Cortex of kidney (tissue), 1 donor: ENCODE data around the gene IL21R.

Experiments
- DNase-seq: peaks from one replicate; lab custom pipeline; 2025; lab: John Stamatoyannopoulos, UW

IL21R gene

DNA sequence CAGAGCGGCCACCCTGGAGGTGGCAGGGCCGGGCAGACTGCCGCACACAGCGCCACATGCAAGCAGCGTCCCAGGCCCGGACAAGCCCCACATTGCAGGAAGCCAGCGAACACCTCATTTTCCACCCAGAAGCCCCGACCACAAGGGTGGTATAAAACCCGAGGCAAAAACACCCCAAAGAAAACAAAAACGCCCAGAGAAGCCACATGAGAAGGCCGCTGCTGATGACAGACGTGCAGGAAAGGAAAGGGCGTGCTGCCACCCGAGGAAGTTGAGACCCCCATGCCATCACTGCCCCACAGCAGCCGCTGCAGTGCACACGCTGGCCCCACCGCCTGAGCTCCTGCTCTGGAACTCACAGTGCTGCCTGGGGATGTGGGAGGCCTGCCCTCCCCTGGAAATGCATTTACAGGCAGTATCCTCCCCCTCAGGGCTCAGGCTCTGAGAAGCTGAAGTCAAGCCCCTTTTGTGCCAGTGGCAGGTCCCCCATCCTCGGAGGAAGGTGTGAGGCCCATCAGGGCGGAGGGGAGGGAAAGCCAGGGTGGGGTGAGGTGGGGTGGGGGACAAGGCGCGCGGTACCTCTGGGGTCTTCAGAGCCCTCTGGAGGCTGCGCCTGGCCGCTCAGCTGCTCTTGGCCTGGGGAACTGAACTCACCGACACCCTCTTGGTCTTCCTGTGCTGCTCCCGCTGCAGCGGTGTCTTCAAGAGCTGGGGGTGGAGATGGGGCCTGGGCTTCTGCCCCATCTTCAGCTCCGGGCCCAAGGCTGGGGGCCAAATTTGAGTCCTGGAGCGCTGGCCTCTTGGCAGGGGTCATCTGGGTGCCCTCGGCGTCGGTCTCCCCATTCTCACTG is 62.0 kb downstream of the IL21R start:
- no peak for DNase-seq

GRCh38 chr16:27464626-27465482 is 62.9 kb downstream of the IL21R start:
- no peak for DNase-seq

DNA sequence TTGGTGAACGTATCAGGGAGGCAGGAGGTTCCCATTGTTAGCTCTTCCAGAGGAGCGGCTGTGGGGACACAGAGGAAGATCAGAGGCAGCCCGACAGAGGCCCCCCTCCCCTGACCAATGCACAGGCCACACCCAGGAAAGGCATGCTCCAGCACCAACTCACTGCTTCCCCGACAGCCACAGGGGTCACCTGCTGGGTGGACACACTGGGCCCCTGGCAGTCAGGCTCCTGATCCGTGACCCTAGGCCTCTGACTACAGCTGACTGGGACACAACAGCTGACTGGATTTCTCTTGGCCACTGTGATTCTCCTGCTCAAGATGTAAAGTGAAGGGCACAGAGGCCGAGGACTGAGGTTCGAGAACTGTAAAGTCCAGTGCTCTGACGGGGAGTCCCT is 63.5 kb downstream of the IL21R start:
- DNase-seq: no peak

DNA sequence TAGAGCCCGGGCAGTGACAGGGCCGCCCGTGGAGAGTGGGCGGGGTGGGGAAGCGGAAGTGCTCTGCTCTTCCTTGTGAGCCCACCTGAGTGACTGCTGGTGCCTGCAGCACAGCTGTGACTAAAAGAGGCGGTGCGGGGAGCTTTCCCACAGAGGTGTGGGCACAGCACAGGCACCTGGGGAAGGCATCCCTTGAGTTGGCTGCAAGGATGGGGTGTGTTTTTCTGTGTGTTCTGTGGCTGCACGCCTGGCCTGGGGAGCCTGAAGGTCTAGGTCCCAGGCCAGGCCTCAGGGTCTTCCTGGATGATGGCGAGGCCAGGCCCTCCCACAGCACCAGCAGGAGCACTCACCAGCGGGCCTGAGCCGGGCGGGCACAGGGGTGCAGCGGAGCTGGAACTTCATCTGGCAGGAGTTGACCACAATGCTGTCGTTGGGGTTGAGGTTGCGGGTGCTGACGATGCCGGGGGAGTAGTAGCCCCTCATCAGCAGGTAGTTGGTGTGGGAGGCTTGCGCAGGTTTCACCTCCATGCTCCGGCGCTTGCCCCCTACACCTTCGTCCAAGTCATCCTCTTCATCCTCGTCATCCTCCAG is 67.1 kb downstream of the IL21R start:
- DNase-seq: no peak

GRCh38 chr16:27470567-27471431 is 68.8 kb downstream of the IL21R start:
- no peak for DNase-seq

DNA sequence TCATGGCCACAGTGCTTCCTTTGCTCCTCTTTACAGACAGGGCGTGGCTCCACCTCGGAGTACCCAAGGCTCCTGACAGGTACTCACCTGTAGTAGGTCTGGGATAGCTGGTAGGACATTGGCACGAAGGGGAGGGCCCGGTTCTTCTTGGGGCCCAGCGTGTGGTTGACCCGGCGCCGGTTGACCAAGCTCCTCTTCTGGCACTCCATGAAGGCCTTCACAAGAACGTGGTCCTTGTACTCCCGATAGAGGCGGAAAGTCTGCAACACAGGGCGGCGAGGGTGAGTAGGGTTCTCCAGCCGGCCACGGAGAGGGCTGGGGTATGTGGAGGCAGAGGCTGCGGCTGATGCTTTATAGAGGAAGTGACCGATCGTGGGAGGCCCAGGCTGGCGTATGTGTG is 69.7 kb downstream of the IL21R start:
- DNase-seq: no peak

DNA sequence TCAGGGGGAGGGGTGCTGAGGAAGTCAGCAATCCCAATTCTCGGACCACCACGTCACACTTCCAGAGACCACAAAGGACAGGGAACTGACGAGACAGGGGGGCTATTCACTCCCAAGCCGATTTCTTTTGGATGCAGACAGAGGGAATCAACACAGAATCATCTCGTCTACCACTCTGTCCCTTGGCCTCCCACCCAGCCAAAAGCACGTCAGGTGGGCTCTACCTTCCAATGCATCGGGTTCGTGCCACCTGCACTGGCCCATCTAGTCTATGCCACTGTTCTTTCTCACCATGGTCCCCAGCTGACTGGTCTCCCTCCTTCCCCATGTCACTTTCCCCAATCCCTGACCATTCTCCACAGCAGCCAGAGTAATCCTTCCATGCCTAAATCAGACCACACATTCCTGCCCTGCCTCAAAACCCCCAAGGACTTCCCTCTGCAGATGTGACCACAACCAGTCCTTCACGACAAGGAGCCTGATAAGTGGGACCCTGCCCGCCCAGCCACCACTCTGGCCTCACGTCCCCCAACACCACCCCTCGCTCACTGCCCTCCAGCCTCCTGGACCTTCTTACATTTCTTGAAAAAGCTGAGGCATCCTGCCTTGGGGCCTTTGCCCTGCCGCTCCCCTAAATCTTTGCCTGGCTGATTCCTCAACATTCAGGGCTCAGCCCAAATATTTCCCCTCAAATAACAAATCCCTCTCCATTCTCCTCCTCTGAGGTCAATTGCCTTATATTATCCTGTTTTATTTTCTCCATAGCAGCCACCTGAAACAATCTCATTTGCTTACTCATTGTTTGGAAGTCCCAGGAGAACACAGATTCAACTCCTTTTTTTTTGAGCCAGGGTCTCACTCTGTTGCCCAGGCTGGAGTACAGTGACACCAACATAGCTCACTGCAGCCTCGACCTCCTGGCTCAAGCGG is 70.4 kb downstream of the IL21R start:
- DNase-seq: no peak

GRCh38 chr16:27473101-27473900 is 71.3 kb downstream of the IL21R start:
- no peak for DNase-seq

DNA sequence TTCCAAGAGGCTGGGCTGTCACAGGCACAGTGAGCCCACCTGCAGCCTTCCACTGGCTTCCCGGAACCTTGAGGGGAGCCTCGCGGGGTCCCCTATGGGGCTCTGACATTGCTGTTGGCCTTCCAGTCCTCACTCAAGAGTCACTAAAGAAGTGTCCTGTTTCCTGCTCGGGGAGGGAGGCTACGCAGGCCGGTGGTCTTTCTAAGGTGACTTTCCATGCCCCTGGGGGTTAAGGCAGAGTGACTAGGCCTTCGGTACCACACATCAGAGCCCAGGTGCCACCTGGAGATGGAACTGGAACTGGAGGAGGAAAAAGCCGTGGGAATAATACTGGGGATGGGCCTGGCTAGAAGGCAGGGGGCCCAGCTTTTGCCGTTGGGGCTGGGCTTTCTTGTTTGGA is 72.1 kb downstream of the IL21R start:
- no peak for DNase-seq

DNA sequence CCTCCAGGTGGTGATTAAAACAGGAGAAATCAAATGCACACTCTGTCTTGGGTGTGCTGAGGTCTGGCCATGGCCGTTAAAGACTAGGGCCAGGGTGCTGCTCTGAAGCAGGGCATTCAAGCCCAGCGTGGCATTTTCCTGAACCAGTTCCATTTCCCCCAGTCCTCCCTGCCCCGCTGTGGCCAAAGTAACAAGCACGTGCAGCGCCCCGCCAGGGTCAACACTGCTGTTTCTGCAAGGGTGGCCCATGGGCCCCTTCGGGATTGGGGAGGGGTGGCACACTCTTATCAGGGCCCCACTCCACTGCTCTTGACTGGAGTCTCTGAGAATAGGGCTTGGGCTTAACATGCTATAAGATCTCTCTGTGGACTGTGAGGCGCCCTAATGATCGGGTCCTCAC is 72.9 kb downstream of the IL21R start:
- DNase-seq: no peak

DNA sequence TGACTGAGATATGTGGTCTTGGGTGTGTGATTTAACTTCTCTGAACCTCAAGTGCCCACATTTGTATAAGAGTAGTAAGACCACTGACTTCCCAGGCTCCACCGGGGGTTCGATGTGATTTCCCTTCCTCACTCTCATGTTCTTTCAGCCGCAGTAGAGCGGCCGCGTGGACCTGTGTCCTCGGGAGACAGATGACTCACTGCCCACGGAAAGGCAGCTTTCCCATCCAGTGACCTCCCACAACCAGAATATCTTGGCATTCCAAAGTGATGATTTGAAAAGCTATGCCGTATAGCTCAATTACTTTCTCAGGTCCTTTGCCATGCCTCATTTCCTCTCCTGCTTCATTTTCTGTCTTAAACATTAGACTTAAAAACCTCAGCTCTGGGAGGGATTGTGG is 73.6 kb downstream of the IL21R start:
- no peak for DNase-seq

DNA sequence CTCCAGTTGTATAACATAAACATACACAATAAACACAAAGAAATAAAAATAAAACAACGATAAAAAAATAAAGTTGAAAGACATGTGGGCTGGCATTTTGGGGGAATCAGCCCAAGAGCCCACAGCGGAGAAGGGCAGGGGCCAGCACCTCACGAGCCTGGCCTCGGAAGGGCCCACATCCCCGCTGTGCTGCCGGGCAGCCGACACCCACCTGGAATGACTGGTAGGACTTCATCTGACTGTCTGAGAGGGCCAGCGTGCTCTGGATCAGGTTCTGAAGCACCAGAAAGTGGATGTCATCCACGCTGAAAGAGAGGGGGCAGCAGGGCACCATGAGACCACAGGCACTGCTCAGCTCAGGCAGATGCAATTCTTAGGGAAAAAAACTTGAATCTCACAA is 74.3 kb downstream of the IL21R start:
- no peak for DNase-seq

GRCh38 chr16:27480761-27481160 is 78.8 kb downstream of the IL21R start:
- DNase-seq: no peak

- no peak for DNase-seq
These were observed 79.4 kb downstream of the IL21R start for GRCh38 chr16:27481282-27481934.

GRCh38 chr16:27482397-27483087 is 80.6 kb downstream of the IL21R start:
- no peak for DNase-seq

- DNase-seq: no peak
These were observed 81.1 kb downstream of the IL21R start for GRCh38 chr16:27483088-27483437.

DNA sequence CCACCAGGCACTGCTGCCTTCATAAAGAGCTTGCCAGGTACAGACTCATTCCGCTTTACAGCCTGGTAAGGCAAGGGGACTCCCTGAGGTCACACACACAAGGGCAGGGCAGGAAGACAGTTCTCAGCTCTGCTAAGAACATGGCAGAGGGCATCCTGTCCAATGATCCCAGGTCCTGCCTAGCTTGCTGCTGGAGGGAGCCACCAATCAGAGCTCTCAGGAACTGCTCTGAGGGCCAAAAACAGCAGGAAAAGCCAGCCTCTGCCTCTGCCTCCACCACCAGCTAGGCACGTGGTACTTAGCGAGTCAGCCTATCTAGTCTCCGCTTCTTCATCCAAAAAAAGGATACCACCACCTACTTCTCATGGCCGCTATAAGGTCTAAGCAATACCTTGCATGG is 81.7 kb downstream of the IL21R start:
- DNase-seq: no peak

DNA sequence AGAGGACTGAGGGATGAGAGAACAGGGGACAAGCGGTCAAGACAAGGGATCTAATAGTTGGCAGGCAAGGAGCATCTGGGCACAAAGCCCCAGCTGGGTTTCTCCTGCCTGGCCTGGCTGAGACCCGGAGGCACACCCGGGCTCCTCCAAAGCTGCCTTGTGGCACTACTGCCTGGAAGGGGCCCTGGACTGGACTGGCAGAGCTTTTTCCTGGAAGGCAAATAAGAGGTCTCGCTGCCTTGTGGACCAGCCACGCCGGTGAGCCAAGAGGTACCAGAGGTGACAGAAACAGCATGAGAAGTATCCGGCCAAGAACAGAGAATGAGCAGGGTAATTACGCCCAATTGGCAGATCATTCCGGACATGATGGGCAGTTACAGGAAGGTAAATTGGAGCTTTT is 83.2 kb downstream of the IL21R start:
- no peak for DNase-seq

DNA sequence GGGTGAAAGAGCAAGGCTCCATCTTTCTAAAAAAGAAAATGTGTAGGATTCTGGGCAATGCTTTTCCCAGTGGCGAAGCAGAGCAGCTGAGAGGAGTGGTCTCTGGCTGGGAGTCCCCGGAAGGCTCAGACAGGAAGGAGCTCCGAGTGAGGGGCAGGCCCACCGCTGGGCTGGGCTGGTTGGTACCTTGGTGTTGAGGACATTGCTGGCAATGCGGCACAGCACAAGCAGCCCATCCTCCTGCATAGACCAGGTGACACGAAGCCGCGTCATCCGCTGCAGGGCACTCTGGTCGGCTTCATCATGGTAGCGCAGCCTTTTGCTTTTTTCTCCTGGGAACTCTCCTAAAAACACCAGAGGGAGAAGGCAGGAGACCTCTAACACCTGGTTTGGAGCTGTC is 83.8 kb downstream of the IL21R start:
- DNase-seq: no peak
